GM23338 (cell line): ENCODE results near the gene LMO7.

Experiments used
- EZH2 ChIP-seq: fragments of 200-600 bp; sonication (generic); IDR thresholded peaks from one replicate; pipeline ENCODE4 v1.8.0; 2017; ENCODE audit warnings: antibody characterized with exemption, mild to moderate bottlenecking, low read depth; ENCODE audit not compliant: unreplicated experiment
- TF ChIP-seq, protein P1 (sequence below), 2 experiments: fragments of 200-600 bp in 1 of 2; sonication (generic) in 1 of 2; conservative IDR thresholded peaks; 2 replicates each; pipeline versions ENCODE4 v1.5.1 to v1.6.1; 2016 to 2017; ENCODE audit warnings: antibody characterized with exemption in 2 of 2, low read depth in 2 of 2, mild to moderate bottlenecking in 2 of 2, moderate library complexity in 1 of 2

GRCh38 chr13:75771818-75772217 lies 135.7 kb downstream of the LMO7 start:
- no peak for TF ChIP-seq EZH2
- TF ChIP-seq, protein P1, sequence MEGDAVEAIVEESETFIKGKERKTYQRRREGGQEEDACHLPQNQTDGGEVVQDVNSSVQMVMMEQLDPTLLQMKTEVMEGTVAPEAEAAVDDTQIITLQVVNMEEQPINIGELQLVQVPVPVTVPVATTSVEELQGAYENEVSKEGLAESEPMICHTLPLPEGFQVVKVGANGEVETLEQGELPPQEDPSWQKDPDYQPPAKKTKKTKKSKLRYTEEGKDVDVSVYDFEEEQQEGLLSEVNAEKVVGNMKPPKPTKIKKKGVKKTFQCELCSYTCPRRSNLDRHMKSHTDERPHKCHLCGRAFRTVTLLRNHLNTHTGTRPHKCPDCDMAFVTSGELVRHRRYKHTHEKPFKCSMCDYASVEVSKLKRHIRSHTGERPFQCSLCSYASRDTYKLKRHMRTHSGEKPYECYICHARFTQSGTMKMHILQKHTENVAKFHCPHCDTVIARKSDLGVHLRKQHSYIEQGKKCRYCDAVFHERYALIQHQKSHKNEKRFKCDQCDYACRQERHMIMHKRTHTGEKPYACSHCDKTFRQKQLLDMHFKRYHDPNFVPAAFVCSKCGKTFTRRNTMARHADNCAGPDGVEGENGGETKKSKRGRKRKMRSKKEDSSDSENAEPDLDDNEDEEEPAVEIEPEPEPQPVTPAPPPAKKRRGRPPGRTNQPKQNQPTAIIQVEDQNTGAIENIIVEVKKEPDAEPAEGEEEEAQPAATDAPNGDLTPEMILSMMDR (conservative IDR thresholded peaks at IDR 0.05; ENCODE audit: low read depth in 2 of 2) = no peak
